HG02943 (cell line): ENCODE measurements around the gene ABCA5.

ENCODE experiments used
- ATAC-seq: cut with Tn5 transposase; IDR thresholded peaks from one replicate; pipeline ENCODE4 v1.9.1; 2021; ENCODE audit warnings: mild to moderate bottlenecking, low read depth, moderate library complexity; ENCODE audit not compliant: unreplicated experiment

Gene ABCA5

GRCh38 chr17:69268543-69269014 lies 58.4 kb downstream of the ABCA5 start:
- ATAC-seq = no peak

GRCh38 chr17:69267219-69267618 lies 59.7 kb downstream of the ABCA5 start:
- ATAC-seq = no peak

- ATAC-seq = no peak
Measured at GRCh38 chr17:69265873-69266272, 61.1 kb downstream of the ABCA5 start.

- ATAC-seq = no peak
Measured at GRCh38 chr17:69254187-69254586, 72.7 kb downstream of the ABCA5 start.

GRCh38 chr17:69250641-69251040 lies 76.3 kb downstream of the ABCA5 start:
- ATAC-seq = no peak

- ATAC-seq = no peak
Measured at GRCh38 chr17:69246726-69247375, 80.1 kb downstream of the ABCA5 start.

GRCh38 chr17:69246202-69246601 lies 80.7 kb downstream of the ABCA5 start:
- no peak for ATAC-seq

GRCh38 chr17:69245617-69246016 lies 81.3 kb downstream of the ABCA5 start:
- ATAC-seq = no peak

- no peak for ATAC-seq
Measured at GRCh38 chr17:69239611-69240600, 87.0 kb downstream of the ABCA5 start.

- no peak for ATAC-seq
Measured at GRCh38 chr17:69236946-69237345, 90.0 kb downstream of the ABCA5 start.

- no peak for ATAC-seq
Measured at GRCh38 chr17:69236464-69236863, 90.5 kb downstream of the ABCA5 start.

GRCh38 chr17:69235338-69236058 lies 91.4 kb downstream of the ABCA5 start:
- ATAC-seq = peak; percentile 85

GRCh38 chr17:69232650-69233049 lies 94.3 kb downstream of the ABCA5 start:
- ATAC-seq = no peak

GRCh38 chr17:69231521-69231920 lies 95.4 kb downstream of the ABCA5 start:
- no peak for ATAC-seq

- ATAC-seq = no peak
Measured at GRCh38 chr17:69230939-69231338, 96.0 kb downstream of the ABCA5 start.

GRCh38 chr17:69228576-69228975 lies 98.4 kb downstream of the ABCA5 start, which contains the start of gene ABCA10:
Gene ABCA10, minus strand, starts transcription at chr17:69228824. Its CDS starts 3,466 bp downstream, at chr17:69225358.
- ATAC-seq = no peak

GRCh38 chr17:69228018-69228417 lies 98.9 kb downstream of the ABCA5 start:
- ATAC-seq = no peak

GRCh38 chr17:69227541-69227940 lies 99.4 kb downstream of the ABCA5 start:
- no peak for ATAC-seq

GRCh38 chr17:69223809-69224208 lies 103.1 kb downstream of the ABCA5 start:
- ATAC-seq = no peak

- ATAC-seq = no peak
Measured at GRCh38 chr17:69222707-69223258, 104.2 kb downstream of the ABCA5 start.
